Osteoblast (primary cell): Measurements from ENCODE around the gene TRIM40. TPM values are rescaled to one million over a fixed set of nuclear protein-coding genes. Genes with fewer than 3 reads are reported as not detected.

Experiments used
- DNase-seq: peaks from one replicate; pipeline ENCODE4 v3.0.0; 2011; ENCODE audit warnings: low spot score, mixed read lengths; ENCODE audit not compliant: insufficient read length; ENCODE audit errors: missing footprints
- H2AFZ ChIP-seq: 2 replicates; pipeline ENCODE4 v1.6.0; 2011; ENCODE audit warnings: mild to moderate bottlenecking, low read length
- H3K27ac ChIP-seq: 2 replicates; pipeline ENCODE4 v1.5.1; 2011; ENCODE audit warnings: mild to moderate bottlenecking, low read depth, low read length, moderate library complexity
- H3K27me3 ChIP-seq: 2 replicates; pipeline ENCODE4 v1.6.0; 2012; ENCODE audit warnings: mild to moderate bottlenecking, control low read depth, inconsistent platforms, low read length, moderate library complexity; ENCODE audit not compliant: insufficient read depth
- H3K36me3 ChIP-seq: 2 replicates; pipeline ENCODE4 v1.5.1; 2011; ENCODE audit warnings: mild to moderate bottlenecking, low read length, control low read depth, moderate library complexity; ENCODE audit not compliant: insufficient read depth
- H3K4me1 ChIP-seq: 2 replicates; pipeline ENCODE4 v1.5.1; 2011; ENCODE audit warnings: mild to moderate bottlenecking, low read length, control low read depth, moderate library complexity; ENCODE audit not compliant: insufficient read depth
- H3K4me2 ChIP-seq: 2 replicates; pipeline ENCODE4 v1.6.0; 2011; ENCODE audit warnings: mild to moderate bottlenecking, low read length; ENCODE audit not compliant: insufficient read depth
- H3K4me3 ChIP-seq: fragments of 200-600 bp; sonication (generic); 3 replicates; pipeline ENCODE4 v1.5.1; 2012; ENCODE audit warnings: mild to moderate bottlenecking, low read length, inconsistent platforms; ENCODE audit not compliant: insufficient read depth
- H3K79me2 ChIP-seq: 2 replicates; pipeline ENCODE4 v1.6.0; 2012; ENCODE audit warnings: mild to moderate bottlenecking, low read length, control low read depth, inconsistent platforms; ENCODE audit not compliant: insufficient read depth
- H3K9me3 ChIP-seq: 2 replicates; pipeline ENCODE4 v1.5.1; 2011; ENCODE audit warnings: low read depth, low read length, control low read depth
- H4K20me1 ChIP-seq: 2 replicates; pipeline ENCODE4 v1.6.0; 2012; ENCODE audit warnings: mild to moderate bottlenecking, low read length, control low read depth; ENCODE audit not compliant: insufficient read depth
- CTCF ChIP-seq: IDR thresholded peaks from 2 replicates; pipeline ENCODE4 v1.5.1; 2011; ENCODE audit warnings: mild to moderate bottlenecking, low read depth, low read length, moderate library complexity; ENCODE audit errors: extremely low read depth
- total RNA-seq: library from RNA; depleted of rRNA; stranded (reverse); fragments of >200 nt; gene quantifications from 2 replicates; pipeline ENCODE4 v1.2.3, GENCODE V29; 2012

TRIM40 gene
- total RNA-seq, 1 donor = not detected

DNA sequence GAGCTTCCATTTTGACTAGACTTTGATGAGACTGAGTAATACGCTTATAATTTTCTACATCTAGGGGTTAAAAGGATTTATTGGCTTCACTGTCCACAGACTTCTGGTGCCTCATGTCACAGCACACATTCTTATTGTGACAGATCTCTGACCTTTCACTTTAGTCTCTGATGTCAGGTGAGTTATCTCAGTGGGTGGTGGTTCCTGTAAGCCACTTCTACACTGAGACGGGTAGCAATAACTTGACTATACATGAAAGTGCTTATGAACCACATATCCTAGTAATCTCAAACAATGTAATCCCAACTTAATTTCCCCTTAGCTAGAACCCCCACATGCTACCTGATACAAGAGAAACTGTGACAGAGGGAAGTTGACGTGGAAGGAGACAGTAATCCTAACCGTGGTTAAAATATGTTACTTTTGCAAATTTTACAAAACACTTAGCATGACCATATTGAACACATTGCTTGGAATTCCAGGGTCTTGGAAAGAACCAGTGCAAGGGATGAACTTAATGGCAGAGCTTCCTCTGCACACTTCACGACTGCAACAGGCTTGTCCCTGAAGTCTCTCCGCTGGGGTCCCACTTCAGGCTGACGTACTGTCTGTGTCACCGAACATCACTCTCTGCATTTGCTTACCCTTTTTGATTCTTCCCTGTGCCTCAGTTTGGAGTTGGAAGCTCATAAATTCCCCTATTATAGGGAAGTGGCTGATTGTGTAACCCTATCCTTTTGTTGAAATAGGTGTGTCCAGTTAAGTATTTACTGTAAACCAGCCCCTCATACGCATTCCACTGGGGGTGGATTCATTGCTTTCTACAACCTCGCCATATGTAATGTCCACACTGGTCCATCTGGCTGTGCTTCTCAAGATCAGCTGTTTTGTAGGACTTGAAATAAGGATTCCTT lies 6.4 kb upstream of the TRIM40 start:
- H2AFZ ChIP-seq = no peak overlapping the region
- H3K9me3 ChIP-seq = no peaks in the 10 kb centered on the region
- no peaks in the 10 kb centered on the region for H3K79me2 ChIP-seq
- no peak for DNase-seq
- no peaks in the 10 kb centered on the region for H4K20me1 ChIP-seq
- no peak overlapping the region for H3K4me3 ChIP-seq
- no peak overlapping the region for H3K27ac ChIP-seq
- H3K27me3 ChIP-seq = peaks cover 86% of the 10 kb centered on the region
- no peak overlapping the region for H3K4me2 ChIP-seq
- TF ChIP-seq CTCF = no peak
- peaks cover 3% of the 10 kb centered on the region for H3K4me1 ChIP-seq
- no peaks in the 10 kb centered on the region for H3K36me3 ChIP-seq

DNA sequence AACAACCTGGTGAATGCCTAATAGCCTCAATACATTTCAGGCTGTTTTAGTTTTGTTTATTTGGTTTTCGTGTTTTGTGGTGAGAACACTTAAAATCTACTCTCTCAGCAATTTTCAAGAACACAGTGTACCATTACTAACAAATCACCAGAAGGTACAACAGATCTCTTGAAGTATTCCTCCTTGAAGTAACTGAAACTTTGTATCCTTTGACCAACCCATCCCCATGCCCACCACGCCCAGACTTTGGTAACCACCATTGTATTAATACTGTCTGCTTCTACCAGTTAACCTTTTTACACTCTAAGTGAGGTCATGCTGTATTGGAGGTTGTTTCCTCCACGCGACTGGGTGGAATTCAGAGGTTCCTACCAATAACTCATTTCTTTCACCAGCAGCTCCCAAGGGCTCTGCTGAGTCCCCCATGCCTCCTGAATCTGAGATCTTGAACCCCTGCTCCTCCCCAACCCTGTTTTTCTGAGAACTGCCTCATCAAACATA lies 5.7 kb upstream of the TRIM40 start:
- DNase-seq = no peak
- Histone ChIP-seq H3K27ac (no peak overlapping the region), H3K9me3 (no peaks in the 10 kb centered on the region), H3K4me3 (no peak overlapping the region), H2AFZ (no peak overlapping the region), H4K20me1 (no peaks in the 10 kb centered on the region), H3K27me3 (peaks cover 83% of the 10 kb centered on the region), H3K4me1 (peaks cover 3% of the 10 kb centered on the region), H3K36me3 (no peaks in the 10 kb centered on the region), H3K4me2 (no peak overlapping the region), H3K79me2 (no peaks in the 10 kb centered on the region)
- no peak for TF ChIP-seq CTCF

GRCh38 chr6:30130887-30131862 lies 4.8 kb upstream of the TRIM40 start:
- Histone ChIP-seq H3K4me3 (no peak overlapping the region), H3K36me3 (no peaks in the 10 kb centered on the region), H4K20me1 (no peaks in the 10 kb centered on the region), H3K27me3 (peaks cover 81% of the 10 kb centered on the region), H3K4me1 (peaks cover 3% of the 10 kb centered on the region), H3K4me2 (no peak overlapping the region), H3K27ac (no peak overlapping the region), H2AFZ (no peak overlapping the region), H3K79me2 (no peaks in the 10 kb centered on the region), H3K9me3 (no peaks in the 10 kb centered on the region)
- peak; percentile 92 for DNase-seq
- peak; percentile 100 for TF ChIP-seq CTCF
